ENCODE results near the gene SCAF4.

Gene SCAF4

GRCh38 chr21:31728952-31729351 is 3.0 kb downstream of the SCAF4 start:
- Histone ChIP-seq H3K79me2 (ENCODE audit: insufficient read depth, low read length) (peaks cover 78% of the 10 kb centered on the region), H3K4me2 (ENCODE audit: low read length) (peak overlapping the region; percentile 98), H3K9ac (ENCODE audit: low read length) (no peak overlapping the region; the same call in 1 of the 2 replicates), H3F3A (ENCODE audit: insufficient read depth, low read length) (no peaks in the 10 kb centered on the region), H3K4me3 (ENCODE audit: low read depth, low read length, poor library complexity, severe bottlenecking) (peak overlapping the region; percentile 100), H3K27me3 (ENCODE audit: insufficient read depth, low read length) (no peaks in the 10 kb centered on the region), H3K9me3 (ENCODE audit: low read length) (no peaks in the 10 kb centered on the region), H3K4me1 (ENCODE audit: insufficient read depth, low read length, severe bottlenecking) (peaks cover 41% of the 10 kb centered on the region), H3K9me2 (ENCODE audit: low read depth, low read length) (no peaks in the 10 kb centered on the region), H3K36me3 (ENCODE audit: insufficient read depth, low read length) (peaks cover 46% of the 10 kb centered on the region), H2AFZ (ENCODE audit: low read length) (no peak overlapping the region), H4K20me1 (ENCODE audit: insufficient read depth, low read length) (peaks cover 8% of the 10 kb centered on the region; the same call in 1 of the 2 replicates), H3K27ac (ENCODE audit: low read depth, low read length, poor library complexity, severe bottlenecking) (no peak overlapping the region)
- TF ChIP-seq, protein P1, sequence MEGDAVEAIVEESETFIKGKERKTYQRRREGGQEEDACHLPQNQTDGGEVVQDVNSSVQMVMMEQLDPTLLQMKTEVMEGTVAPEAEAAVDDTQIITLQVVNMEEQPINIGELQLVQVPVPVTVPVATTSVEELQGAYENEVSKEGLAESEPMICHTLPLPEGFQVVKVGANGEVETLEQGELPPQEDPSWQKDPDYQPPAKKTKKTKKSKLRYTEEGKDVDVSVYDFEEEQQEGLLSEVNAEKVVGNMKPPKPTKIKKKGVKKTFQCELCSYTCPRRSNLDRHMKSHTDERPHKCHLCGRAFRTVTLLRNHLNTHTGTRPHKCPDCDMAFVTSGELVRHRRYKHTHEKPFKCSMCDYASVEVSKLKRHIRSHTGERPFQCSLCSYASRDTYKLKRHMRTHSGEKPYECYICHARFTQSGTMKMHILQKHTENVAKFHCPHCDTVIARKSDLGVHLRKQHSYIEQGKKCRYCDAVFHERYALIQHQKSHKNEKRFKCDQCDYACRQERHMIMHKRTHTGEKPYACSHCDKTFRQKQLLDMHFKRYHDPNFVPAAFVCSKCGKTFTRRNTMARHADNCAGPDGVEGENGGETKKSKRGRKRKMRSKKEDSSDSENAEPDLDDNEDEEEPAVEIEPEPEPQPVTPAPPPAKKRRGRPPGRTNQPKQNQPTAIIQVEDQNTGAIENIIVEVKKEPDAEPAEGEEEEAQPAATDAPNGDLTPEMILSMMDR (IDR thresholded peaks at IDR 0.05; ENCODE audit: low read length), result no peak
- TF ChIP-seq EZH2 (IDR thresholded peaks at IDR 0.05; ENCODE audit: borderline replicate concordance, low read length), result no peak

- no peak overlapping the region for H2AFZ ChIP-seq (ENCODE audit: low read length)
- no peak overlapping the region for H3K27ac ChIP-seq (ENCODE audit: low read depth, low read length, poor library complexity, severe bottlenecking)
- peaks cover 53% of the 10 kb centered on the region for H3K36me3 ChIP-seq (ENCODE audit: insufficient read depth, low read length)
- no peak overlapping the region for H3K9ac ChIP-seq (ENCODE audit: low read length)
- peaks cover 8% of the 10 kb centered on the region; the same call in 1 of the 2 replicates for H4K20me1 ChIP-seq (ENCODE audit: insufficient read depth, low read length)
- H3K4me2 ChIP-seq (ENCODE audit: low read length), result no peak overlapping the region
- H3K4me3 ChIP-seq (ENCODE audit: low read depth, low read length, poor library complexity, severe bottlenecking), result no peak overlapping the region
- no peaks in the 10 kb centered on the region for H3F3A ChIP-seq (ENCODE audit: insufficient read depth, low read length)
- H3K79me2 ChIP-seq (ENCODE audit: insufficient read depth, low read length), result peaks cover 86% of the 10 kb centered on the region
- H3K9me2 ChIP-seq (ENCODE audit: low read depth, low read length), result no peaks in the 10 kb centered on the region
- no peaks in the 10 kb centered on the region for H3K27me3 ChIP-seq (ENCODE audit: insufficient read depth, low read length)
- TF ChIP-seq EZH2 (IDR thresholded peaks at IDR 0.05; ENCODE audit: borderline replicate concordance, low read length), result no peak
- TF ChIP-seq, protein P1 (IDR thresholded peaks at IDR 0.05; ENCODE audit: low read length), result no peak
- no peaks in the 10 kb centered on the region for H3K9me3 ChIP-seq (ENCODE audit: low read length)
- H3K4me1 ChIP-seq (ENCODE audit: insufficient read depth, low read length, severe bottlenecking), result peaks cover 33% of the 10 kb centered on the region
Measured at GRCh38 chr21:31728191-31728590, 3.7 kb downstream of the SCAF4 start.

- H3K4me2 ChIP-seq (ENCODE audit: low read length), result no peak overlapping the region
- no peaks in the 10 kb centered on the region for H3K9me2 ChIP-seq (ENCODE audit: low read depth, low read length)
- no peaks in the 10 kb centered on the region for H3K9me3 ChIP-seq (ENCODE audit: low read length)
- H3K36me3 ChIP-seq (ENCODE audit: insufficient read depth, low read length), result peaks cover 60% of the 10 kb centered on the region
- H3K27ac ChIP-seq (ENCODE audit: low read depth, low read length, poor library complexity, severe bottlenecking), result no peak overlapping the region
- no peak overlapping the region for H3K4me3 ChIP-seq (ENCODE audit: low read depth, low read length, poor library complexity, severe bottlenecking)
- no peaks in the 10 kb centered on the region for H3K27me3 ChIP-seq (ENCODE audit: insufficient read depth, low read length)
- peaks cover 96% of the 10 kb centered on the region for H3K79me2 ChIP-seq (ENCODE audit: insufficient read depth, low read length)
- H3K4me1 ChIP-seq (ENCODE audit: insufficient read depth, low read length, severe bottlenecking), result peaks cover 24% of the 10 kb centered on the region
- no peaks in the 10 kb centered on the region for H3F3A ChIP-seq (ENCODE audit: insufficient read depth, low read length)
- H4K20me1 ChIP-seq (ENCODE audit: insufficient read depth, low read length), result peaks cover 8% of the 10 kb centered on the region; the same call in 1 of the 2 replicates
- H2AFZ ChIP-seq (ENCODE audit: low read length), result no peak overlapping the region
- H3K9ac ChIP-seq (ENCODE audit: low read length), result no peak overlapping the region
- no peak for TF ChIP-seq EZH2 (IDR thresholded peaks at IDR 0.05; ENCODE audit: borderline replicate concordance, low read length)
- TF ChIP-seq, protein P1 (IDR thresholded peaks at IDR 0.05; ENCODE audit: low read length), result no peak
Measured at GRCh38 chr21:31727181-31727580, 4.7 kb downstream of the SCAF4 start.
